MM.1S (cell line): ENCODE measurements around the gene RNFT2.

Experiments
- DNase-seq: peaks from one replicate; pipeline ENCODE4 v3.0.0-alpha.2; 2015
- H2AFZ ChIP-seq: fragments of 300-600 bp; sonication (generic); 2 replicates; pipeline ENCODE4 v1.6.0; 2016; ENCODE audit warnings: antibody characterized with exemption, low read length
- H3F3A ChIP-seq: fragments of 300-600 bp; sonication (generic); 2 replicates; pipeline ENCODE4 v1.6.1; 2016; ENCODE audit warnings: mild to moderate bottlenecking, antibody characterized with exemption, low read length, moderate library complexity, mixed read lengths; ENCODE audit not compliant: insufficient read depth
- H3K27ac ChIP-seq: fragments of 300-600 bp; sonication (generic); 2 replicates; pipeline ENCODE4 v1.5.1; 2016; ENCODE audit warnings: mild to moderate bottlenecking, low read length
- H3K27me3 ChIP-seq: fragments of 300-600 bp; sonication (generic); replicated peaks from 2 replicates; pipeline ENCODE4 v1.6.0; 2016; ENCODE audit warnings: low read length; ENCODE audit not compliant: insufficient read depth
- H3K36me3 ChIP-seq: fragments of 300-600 bp; sonication (generic); replicated peaks from 2 replicates; pipeline ENCODE4 v1.6.1; 2016; ENCODE audit warnings: mild to moderate bottlenecking, low read length, mixed read lengths; ENCODE audit not compliant: insufficient read depth
- H3K4me1 ChIP-seq: fragments of 300-600 bp; sonication (generic); 2 replicates; pipeline ENCODE4 v1.6.1; 2016; ENCODE audit warnings: low read length, mixed read lengths
- H3K4me2 ChIP-seq: fragments of 300-600 bp; sonication (generic); 2 replicates; pipeline ENCODE4 v1.6.0; 2016; ENCODE audit warnings: low read depth, low read length
- H3K4me3 ChIP-seq: fragments of 300-600 bp; sonication (generic); 2 replicates; pipeline ENCODE4 v1.5.1; 2016; ENCODE audit warnings: low read length, mixed read lengths
- H3K79me2 ChIP-seq: fragments of 300-600 bp; sonication (generic); 2 replicates; pipeline ENCODE4 v1.6.1; 2016; ENCODE audit warnings: mixed run types, low read length, mixed read lengths
- H3K9ac ChIP-seq: fragments of 300-600 bp; sonication (generic); 2 replicates; pipeline ENCODE4 v1.6.1; 2016; ENCODE audit warnings: low read length, mixed read lengths
- H3K9me2 ChIP-seq: fragments of 300-600 bp; sonication (generic); replicated peaks from 2 replicates; pipeline ENCODE4 v1.6.1; 2016; ENCODE audit warnings: mild to moderate bottlenecking, low read length, mixed read lengths; ENCODE audit not compliant: insufficient read depth
- H3K9me3 ChIP-seq: fragments of 300-600 bp; sonication (generic); replicated peaks from 2 replicates; pipeline ENCODE4 v1.6.1; 2016; ENCODE audit warnings: mild to moderate bottlenecking, low read length, mixed read lengths; ENCODE audit not compliant: insufficient read depth
- H4K20me1 ChIP-seq: fragments of 300-600 bp; sonication (generic); 2 replicates; pipeline ENCODE4 v1.6.1; 2016; ENCODE audit warnings: mild to moderate bottlenecking, low read length, moderate library complexity, mixed read lengths; ENCODE audit not compliant: insufficient read depth
- CTCF ChIP-seq: fragments of 300-600 bp; sonication (generic); IDR thresholded peaks from 2 replicates; pipeline ENCODE4 v1.5.1; 2016; ENCODE audit warnings: antibody characterized with exemption, low read length, mixed read lengths
- EZH2 ChIP-seq: fragments of 300-600 bp; sonication (generic); optimal IDR thresholded peaks from 2 replicates; pipeline ENCODE3; 2017; ENCODE audit warnings: low read depth, mild to moderate bottlenecking, antibody characterized with exemption, low read length, mixed read lengths
- EZH2phosphoT487 ChIP-seq: fragments of 300-600 bp; sonication (generic); IDR thresholded peaks from 2 replicates; pipeline ENCODE4 v1.6.1; 2018; ENCODE audit warnings: antibody characterized with exemption, low read length

Gene RNFT2

GRCh38 chr12:116835484-116835883, 97.4 kb downstream of the RNFT2 start:
- Histone ChIP-seq H2AFZ (no peak overlapping the region), H3K27me3 (no peaks in the 10 kb centered on the region), H3K36me3 (no peaks in the 10 kb centered on the region), H3K9me3 (no peaks in the 10 kb centered on the region), H3K4me1 (no peaks in the 10 kb centered on the region), H3K9me2 (no peaks in the 10 kb centered on the region), H3K4me2 (no peak overlapping the region), H3F3A (no peaks in the 10 kb centered on the region), H3K9ac (no peak overlapping the region), H3K4me3 (no peak overlapping the region), H3K79me2 (no peaks in the 10 kb centered on the region), H3K27ac (no peak overlapping the region), H4K20me1 (no peaks in the 10 kb centered on the region)
- DNase-seq: no peak
- TF ChIP-seq EZH2 (no peak), CTCF (no peak), EZH2phosphoT487 (no peak)

GRCh38 chr12:116837097-116837496, 99.0 kb downstream of the RNFT2 start:
- no peaks in the 10 kb centered on the region for H3K9me2 ChIP-seq
- no peaks in the 10 kb centered on the region for H4K20me1 ChIP-seq
- no peak overlapping the region for H3K27ac ChIP-seq
- no peaks in the 10 kb centered on the region for H3K9me3 ChIP-seq
- TF ChIP-seq EZH2phosphoT487 (no peak), CTCF (no peak)
- no peak overlapping the region for H3K4me2 ChIP-seq
- H3K79me2 ChIP-seq: no peaks in the 10 kb centered on the region
- H3K9ac ChIP-seq: no peak overlapping the region
- H3K27me3 ChIP-seq: no peaks in the 10 kb centered on the region
- H3K36me3 ChIP-seq: no peaks in the 10 kb centered on the region
- no peak overlapping the region for H2AFZ ChIP-seq
- no peak overlapping the region for H3K4me3 ChIP-seq
- no peak for DNase-seq
- no peaks in the 10 kb centered on the region for H3K4me1 ChIP-seq
- H3F3A ChIP-seq: no peaks in the 10 kb centered on the region

GRCh38 chr12:116838365-116838764, 100.2 kb downstream of the RNFT2 start:
- Histone ChIP-seq H3K4me2 (no peak overlapping the region), H3K4me3 (no peak overlapping the region), H3K27me3 (no peaks in the 10 kb centered on the region), H3K9ac (no peak overlapping the region), H4K20me1 (no peaks in the 10 kb centered on the region), H3K9me3 (no peaks in the 10 kb centered on the region), H3K9me2 (no peaks in the 10 kb centered on the region), H3K27ac (no peak overlapping the region), H3K4me1 (no peaks in the 10 kb centered on the region), H3K36me3 (no peaks in the 10 kb centered on the region), H3F3A (no peaks in the 10 kb centered on the region), H2AFZ (no peak overlapping the region), H3K79me2 (no peaks in the 10 kb centered on the region)
- no peak for TF ChIP-seq EZH2
- TF ChIP-seq CTCF: no peak
- TF ChIP-seq EZH2phosphoT487: no peak
- no peak for DNase-seq
